CD8-positive, alpha-beta memory T cell (primary cell): ENCODE results near the gene TSPAN9. TPM values are rescaled to one million over a fixed set of nuclear protein-coding genes. Genes with fewer than 3 reads are reported as not detected.

Source experiments
- CTCF ChIA-PET: fragments of 350-600 bp; sonication (Branson Sonifier 250); formaldehyde crosslinking; loops from one replicate; lab custom pipeline; 2021; ENCODE audit warnings: antibody characterized with exemption; lab: Charles Lee
- POLR2A ChIA-PET: fragments of 350-600 bp; sonication (Branson Sonifier 250); formaldehyde crosslinking; loops from one replicate; lab custom pipeline; 2021; ENCODE audit warnings: antibody characterized with exemption; lab: Charles Lee
- DNase-seq, 5 donors: peaks; one replicate each; pipeline versions ENCODE4 v3.0.0 to v3.0.0-alpha.2; 2020 to 2022; ENCODE audit warnings: mixed read lengths in 1 of 5
- H3K27ac ChIP-seq: one replicate; pipeline ENCODE4 v1.7.0; 2013; ENCODE audit warnings: low read depth, mild to moderate bottlenecking, low read length, moderate library complexity
- H3K27me3 ChIP-seq: 2 replicates; pipeline ENCODE4 v1.7.0; 2013; ENCODE audit warnings: low read length, mild to moderate bottlenecking; ENCODE audit not compliant: insufficient read depth, poor library complexity, severe bottlenecking
- H3K36me3 ChIP-seq: 2 replicates; pipeline ENCODE4 v1.7.0; 2013; ENCODE audit warnings: mild to moderate bottlenecking, low read length, moderate library complexity; ENCODE audit not compliant: insufficient read depth
- H3K4me1 ChIP-seq: 2 replicates; pipeline ENCODE4 v1.7.0; 2013; ENCODE audit warnings: mild to moderate bottlenecking, low read length, moderate library complexity; ENCODE audit not compliant: insufficient read depth
- H3K4me3 ChIP-seq: 2 replicates; pipeline ENCODE4 v1.7.0; 2013; ENCODE audit warnings: mild to moderate bottlenecking, low read length
- H3K9me3 ChIP-seq: 2 replicates; pipeline ENCODE4 v1.7.0; 2013; ENCODE audit warnings: mild to moderate bottlenecking, low read length
- H3K27ac Mint-ChIP-seq, 8 donors: one replicate each; pipeline ENCODE4 v1.8.0; 2020 to 2021; ENCODE audit warnings: mixed read lengths in 8 of 8, mild to moderate bottlenecking in 6 of 8, inconsistent platforms in 3 of 8, moderate library complexity in 3 of 8
- H3K27me3 Mint-ChIP-seq, 2 donors: one replicate each; pipeline ENCODE4 v1.8.0; 2020 to 2021; ENCODE audit warnings: mixed read lengths in 2 of 2, mild to moderate bottlenecking in 1 of 2, moderate library complexity in 1 of 2
- H3K36me3 Mint-ChIP-seq, 3 donors: one replicate each; pipeline ENCODE4 v1.8.0; 2020 to 2021; ENCODE audit warnings: mixed read lengths in 3 of 3, inconsistent platforms in 1 of 3, mild to moderate bottlenecking in 1 of 3
- H3K4me1 Mint-ChIP-seq, 3 donors: one replicate each; pipeline ENCODE4 v1.8.0; 2020 to 2021; ENCODE audit warnings: mixed read lengths in 3 of 3, inconsistent platforms in 1 of 3, mild to moderate bottlenecking in 1 of 3
- H3K4me3 Mint-ChIP-seq, 7 donors: one replicate each; pipeline ENCODE4 v1.8.0; 2020 to 2021; ENCODE audit warnings: mixed read lengths in 7 of 7, mild to moderate bottlenecking in 6 of 7, moderate library complexity in 4 of 7, inconsistent platforms in 2 of 7
- H3K9me3 Mint-ChIP-seq, 5 donors: one replicate each; pipeline ENCODE4 v1.8.0; 2020 to 2022; ENCODE audit warnings: mixed read lengths in 5 of 5, mild to moderate bottlenecking in 3 of 5, moderate library complexity in 2 of 5, inconsistent platforms in 1 of 5
- polyA plus RNA-seq: library from polyadenylated mRNA; unstranded; fragments of 300-500 nt; fragmentation: Illumina TruSeq; gene quantifications from one replicate; pipeline ENCODE4 v1.2.3, GENCODE V29; 2021
- total RNA-seq, 2 experiments: library from RNA; stranded (reverse); gene quantifications; one replicate each; pipeline ENCODE4 v1.2.3, GENCODE V29; 2021

The TSPAN9 gene
- total and polyA plus RNA-seq, 3 experiments from 2014 or later: 0.33 to 0.79 TPM; not detected in 1

DNA sequence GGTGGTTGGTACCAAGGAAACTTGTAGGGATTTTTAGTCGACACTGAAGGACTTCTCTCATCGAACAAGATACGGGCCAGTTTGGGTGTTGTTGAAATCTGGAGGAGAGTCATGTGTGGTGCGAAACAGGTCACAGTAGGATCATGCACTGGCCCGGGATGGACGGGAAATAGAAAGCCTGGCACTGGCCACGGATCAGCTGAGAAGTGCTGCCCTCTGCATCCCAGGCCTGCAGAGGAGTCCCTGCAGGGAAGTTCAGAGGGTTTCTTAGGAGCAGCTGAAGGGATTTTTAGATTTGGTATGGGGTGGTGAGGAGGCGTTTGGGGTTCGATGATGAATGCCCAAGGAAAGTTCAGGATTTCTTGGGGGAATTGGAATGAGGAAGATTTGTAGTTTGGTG lies 63.1 kb downstream of the TSPAN9 start:
- no peak overlapping the region for H3K27ac Mint-ChIP-seq

DNA sequence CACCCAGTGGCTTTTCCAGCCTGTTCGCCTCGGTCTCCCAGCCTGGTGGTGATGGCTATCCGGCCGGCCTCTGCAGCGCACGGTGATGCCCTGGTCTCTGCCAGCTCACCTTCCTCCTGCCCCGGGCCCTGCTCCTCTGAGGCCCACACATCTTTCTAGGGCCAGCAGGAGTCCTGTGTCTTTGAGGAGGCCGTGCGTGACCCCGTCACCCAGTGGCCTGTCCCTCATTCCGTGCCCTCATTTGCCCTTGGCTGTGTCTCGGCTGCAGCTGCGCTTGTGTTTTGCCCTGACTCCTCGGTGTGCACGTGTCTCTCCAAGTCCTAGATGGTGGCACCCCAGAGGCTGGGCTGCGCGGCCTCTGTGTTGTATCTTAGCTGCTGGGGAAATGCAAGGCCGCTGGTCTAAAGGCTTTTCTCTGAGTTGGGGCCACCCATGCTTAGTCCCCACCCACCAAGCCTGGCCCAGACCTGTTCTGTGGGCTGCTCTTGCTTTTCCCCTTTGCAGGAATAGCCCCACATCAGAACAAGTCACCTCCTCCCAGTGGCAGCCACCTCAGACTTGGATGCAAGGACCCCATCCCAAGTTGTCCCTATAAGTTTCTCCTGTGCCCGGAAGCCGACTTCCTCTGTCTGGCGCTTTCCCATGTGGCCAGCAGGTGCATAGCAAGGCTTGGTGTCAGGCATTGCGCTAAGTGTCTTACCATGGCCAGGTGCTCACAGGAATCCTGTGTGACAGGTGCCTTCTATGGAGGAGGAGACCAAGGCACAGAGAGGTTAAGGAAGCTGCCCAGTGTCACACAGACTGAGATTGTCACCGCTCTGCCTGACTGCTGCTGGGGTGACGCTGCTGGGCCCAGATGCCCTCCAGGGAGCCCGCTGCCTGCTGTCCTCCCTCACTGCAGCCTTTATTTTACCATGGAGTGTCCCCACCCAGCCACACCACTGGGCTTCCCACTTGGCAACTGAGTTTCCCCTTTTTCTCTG lies 64.5 kb downstream of the TSPAN9 start:
- Histone ChIP-seq H3K27ac (no peak overlapping the region), H3K4me1 (no peaks in the 10 kb centered on the region), H3K36me3 (no peaks in the 10 kb centered on the region), H3K9me3 (no peaks in the 10 kb centered on the region), H3K4me3 (no peak overlapping the region), H3K27me3 (no peaks in the 10 kb centered on the region)
- Mint-ChIP-seq H3K27ac (no peak overlapping the region), H3K9me3 (no peaks in the 10 kb centered on the region), H3K4me3 (no peak overlapping the region), H3K36me3 (no peaks in the 10 kb centered on the region), H3K27me3 (peaks cover 14 to 38% of the 10 kb centered on the region in 2 donors), H3K4me1 (no peaks in the 10 kb centered on the region)
- POLR2A ChIA-PET: no interaction called here
- CTCF ChIA-PET: no interaction called here
- DNase-seq: peak in 1 of 5 donors; percentile 18

More for the DNA sequence above, 63.1 kb downstream of the TSPAN9 start:
- Mint-ChIP-seq H3K36me3 (no peaks in the 10 kb centered on the region), H3K9me3 (no peaks in the 10 kb centered on the region), H3K27me3 (peaks cover 12 to 34% of the 10 kb centered on the region in 2 donors), H3K4me3 (no peak overlapping the region), H3K4me1 (no peaks in the 10 kb centered on the region)
- H3K27me3 ChIP-seq: no peaks in the 10 kb centered on the region
- H3K4me3 ChIP-seq: no peak overlapping the region
- peak in 1 of 5 donors; percentile 8 for DNase-seq
- H3K27ac ChIP-seq: no peak overlapping the region
- H3K9me3 ChIP-seq: no peaks in the 10 kb centered on the region
- ChIA-PET POLR2A (no interaction called here), CTCF (interaction anchor here (0.6 to 1.2 kb wide), 2 partner anchors 16 to 67 kb away, joined by 3 to 4 read pairs; no protein-coding TSS in a partner anchor)
- H3K36me3 ChIP-seq: no peaks in the 10 kb centered on the region
- no peaks in the 10 kb centered on the region for H3K4me1 ChIP-seq

DNA sequence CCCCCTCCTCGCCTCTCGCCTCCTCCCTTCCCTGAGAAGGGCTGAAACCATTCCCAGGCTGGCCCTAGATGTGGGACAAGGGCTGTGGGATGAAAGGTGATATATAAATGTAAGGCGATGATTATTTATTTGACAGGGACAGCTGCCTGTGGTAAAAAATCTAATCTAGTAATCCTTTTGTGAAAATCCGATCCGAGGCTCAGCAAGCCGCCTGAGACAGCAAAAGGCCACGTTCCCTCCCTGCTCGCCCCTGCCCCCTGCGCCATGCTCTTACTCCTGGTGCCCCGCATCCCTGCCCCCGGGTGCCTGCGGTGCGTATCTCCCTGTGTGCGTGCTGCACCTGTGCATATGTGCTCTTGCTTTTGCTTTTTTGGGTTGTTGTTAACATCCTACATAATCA lies 65.2 kb downstream of the TSPAN9 start:
- Mint-ChIP-seq H3K36me3 (no peaks in the 10 kb centered on the region), H3K4me1 (no peaks in the 10 kb centered on the region), H3K4me3 (no peak overlapping the region), H3K27me3 (peaks cover 14 to 41% of the 10 kb centered on the region in 2 donors), H3K9me3 (no peaks in the 10 kb centered on the region), H3K27ac (no peak overlapping the region)
- H3K27me3 ChIP-seq: no peaks in the 10 kb centered on the region
- POLR2A ChIA-PET: no interaction called here
- H3K4me3 ChIP-seq: no peak overlapping the region
- no peak overlapping the region for H3K27ac ChIP-seq
- H3K4me1 ChIP-seq: no peaks in the 10 kb centered on the region
- peak in 1 of 5 donors; percentile 11 for DNase-seq
- no peaks in the 10 kb centered on the region for H3K36me3 ChIP-seq
- CTCF ChIA-PET: no interaction called here
- H3K9me3 ChIP-seq: no peaks in the 10 kb centered on the region

DNA sequence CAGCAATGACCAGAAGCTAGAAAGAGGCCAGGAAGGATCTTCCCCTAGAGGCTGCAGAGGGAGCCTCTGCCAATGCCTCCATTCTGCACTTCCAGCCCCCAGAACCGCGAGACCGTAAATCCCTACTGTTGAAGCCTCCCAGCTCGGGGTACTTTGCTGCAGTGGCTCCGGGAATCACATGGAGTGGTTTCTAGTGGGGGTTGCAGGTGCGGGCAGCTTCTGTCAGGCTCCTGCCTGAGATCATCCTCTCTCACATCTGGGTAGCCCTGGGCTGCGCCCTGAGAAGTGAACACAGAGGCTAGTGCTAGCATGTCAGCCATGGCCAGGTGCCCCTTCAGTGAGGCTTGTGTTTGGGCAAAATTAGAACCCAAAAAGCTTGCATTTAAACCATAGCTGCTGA lies 67.3 kb downstream of the TSPAN9 start:
- Mint-ChIP-seq H3K9me3 (no peaks in the 10 kb centered on the region), H3K27ac (no peak overlapping the region), H3K36me3 (no peaks in the 10 kb centered on the region), H3K27me3 (peaks cover 16 to 53% of the 10 kb centered on the region in 2 donors), H3K4me3 (no peak overlapping the region), H3K4me1 (no peaks in the 10 kb centered on the region)
- H3K27ac ChIP-seq: no peak overlapping the region
- H3K9me3 ChIP-seq: no peaks in the 10 kb centered on the region
- ChIA-PET CTCF (interaction anchor here (1.2 kb wide), 1 partner anchor 10 kb away, joined by 5 read pairs; no protein-coding TSS in a partner anchor), POLR2A (no interaction called here)
- no peak overlapping the region for H3K4me3 ChIP-seq
- no peaks in the 10 kb centered on the region for H3K36me3 ChIP-seq
- H3K4me1 ChIP-seq: no peaks in the 10 kb centered on the region
- no peak for DNase-seq
- no peaks in the 10 kb centered on the region for H3K27me3 ChIP-seq

DNA sequence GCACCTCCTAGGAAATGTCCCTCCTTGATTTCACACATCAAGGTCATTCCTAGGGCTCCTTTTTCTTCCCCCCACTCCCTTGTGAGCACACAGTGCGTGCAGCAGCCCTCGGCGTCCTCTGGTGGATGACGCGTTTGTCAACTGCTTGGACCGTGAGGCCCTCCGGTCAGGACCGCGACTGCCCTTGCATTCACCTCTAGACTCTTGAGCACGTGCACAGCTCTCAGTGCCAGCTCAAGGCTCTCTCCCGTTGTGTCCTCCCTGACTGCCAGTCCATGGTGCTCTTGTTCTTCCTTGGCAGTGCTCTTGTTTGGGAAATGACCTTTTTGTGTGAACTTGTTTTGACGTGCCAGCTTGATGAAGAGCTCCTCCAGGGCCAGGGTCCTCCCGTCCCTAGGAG lies 67.9 kb downstream of the TSPAN9 start:
- H3K36me3 ChIP-seq: no peaks in the 10 kb centered on the region
- no peak overlapping the region for H3K4me3 ChIP-seq
- H3K27ac ChIP-seq: no peak overlapping the region
- Mint-ChIP-seq H3K4me1 (no peaks in the 10 kb centered on the region), H3K9me3 (no peaks in the 10 kb centered on the region), H3K27me3 (peaks cover 16 to 54% of the 10 kb centered on the region in 2 donors), H3K36me3 (no peaks in the 10 kb centered on the region), H3K27ac (no peak overlapping the region), H3K4me3 (no peak overlapping the region)
- no peaks in the 10 kb centered on the region for H3K27me3 ChIP-seq
- H3K9me3 ChIP-seq: no peaks in the 10 kb centered on the region
- CTCF ChIA-PET: no interaction called here
- POLR2A ChIA-PET: no interaction called here
- H3K4me1 ChIP-seq: no peaks in the 10 kb centered on the region
- no peak for DNase-seq

DNA sequence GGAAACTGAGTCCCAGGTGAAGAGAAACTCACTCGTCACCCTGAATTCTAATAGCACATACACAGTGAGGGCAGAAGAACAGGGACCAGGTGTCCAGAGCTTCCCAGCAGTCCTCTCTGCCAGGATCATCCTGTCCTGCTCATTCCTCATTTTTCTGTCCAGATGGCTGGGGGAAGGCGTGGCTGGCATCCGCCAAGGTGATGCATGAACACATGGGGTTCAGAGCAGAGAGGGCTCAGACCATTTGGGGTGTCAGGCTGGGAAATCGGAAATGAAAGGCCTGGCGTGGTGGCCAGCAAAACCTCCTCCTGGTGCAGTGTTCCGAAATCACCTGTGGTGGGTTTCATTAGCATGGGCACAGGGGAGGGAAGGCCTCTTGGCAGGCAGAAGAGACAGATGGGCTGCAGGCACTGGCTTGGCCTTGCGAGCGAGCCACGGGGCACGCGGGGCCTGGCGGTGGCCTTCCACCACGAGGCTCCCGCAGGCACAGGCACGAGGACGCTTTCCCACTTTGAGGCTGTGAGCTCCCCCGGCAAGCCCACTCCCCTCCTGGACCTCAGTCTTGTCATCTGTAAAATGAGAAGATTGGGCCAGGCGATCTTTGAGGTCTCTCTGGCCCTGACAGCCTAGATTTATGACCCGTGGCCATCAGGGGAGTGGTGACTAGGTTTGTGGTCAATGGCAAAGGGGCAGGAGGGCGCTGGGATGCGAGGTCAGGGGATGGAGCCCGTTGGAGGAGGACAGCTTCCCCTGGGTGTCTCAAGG lies 68.5 kb downstream of the TSPAN9 start:
- Mint-ChIP-seq H3K4me1 (no peaks in the 10 kb centered on the region), H3K4me3 (no peak overlapping the region), H3K27me3 (peaks cover 16 to 54% of the 10 kb centered on the region in 2 donors), H3K36me3 (no peaks in the 10 kb centered on the region), H3K27ac (no peak overlapping the region), H3K9me3 (no peaks in the 10 kb centered on the region)
- Histone ChIP-seq H3K27me3 (no peaks in the 10 kb centered on the region), H3K4me1 (no peaks in the 10 kb centered on the region), H3K9me3 (no peaks in the 10 kb centered on the region), H3K27ac (no peak overlapping the region), H3K4me3 (no peak overlapping the region), H3K36me3 (no peaks in the 10 kb centered on the region)
- CTCF ChIA-PET: no interaction called here
- POLR2A ChIA-PET: no interaction called here
- no peak for DNase-seq

DNA sequence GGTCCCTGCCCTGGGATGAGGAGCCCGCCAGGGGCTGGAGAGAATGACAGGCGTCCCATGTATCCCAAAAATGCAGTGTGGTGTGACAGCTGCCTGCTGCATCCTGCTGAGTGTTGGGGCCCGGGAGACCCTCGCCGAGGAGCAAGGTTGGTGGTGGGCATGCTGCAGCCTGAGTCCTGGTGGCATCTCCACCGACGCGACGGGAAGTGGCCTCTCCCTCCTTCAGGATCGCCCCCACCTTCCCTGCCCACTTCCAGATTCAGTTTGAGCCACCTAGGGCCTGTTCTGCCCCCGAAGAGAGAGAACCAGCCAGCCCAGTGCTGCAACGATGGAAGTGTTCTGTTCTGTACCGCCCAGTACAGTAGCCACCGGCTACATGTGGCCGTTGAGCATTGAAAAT lies 70.1 kb downstream of the TSPAN9 start:
- Mint-ChIP-seq H3K4me3 (no peak overlapping the region), H3K36me3 (no peaks in the 10 kb centered on the region), H3K9me3 (no peaks in the 10 kb centered on the region), H3K4me1 (no peaks in the 10 kb centered on the region), H3K27ac (no peak overlapping the region), H3K27me3 (peaks cover 17 to 56% of the 10 kb centered on the region in 2 donors)
- H3K36me3 ChIP-seq: no peaks in the 10 kb centered on the region
- no peaks in the 10 kb centered on the region for H3K27me3 ChIP-seq
- DNase-seq: no peak
- no peaks in the 10 kb centered on the region for H3K9me3 ChIP-seq
- POLR2A ChIA-PET: no interaction called here
- H3K4me3 ChIP-seq: no peak overlapping the region
- no peaks in the 10 kb centered on the region for H3K4me1 ChIP-seq
- H3K27ac ChIP-seq: no peak overlapping the region
- CTCF ChIA-PET: no interaction called here
